Keratinocyte (primary cell): Measurements from ENCODE around the gene NFAM1. TPM values are rescaled to one million over a fixed set of nuclear protein-coding genes. Genes with fewer than 3 reads are reported as not detected.

Experiments used
- DNase-seq: peaks from one replicate; pipeline ENCODE4 v3.0.0-alpha.2; 2011; ENCODE audit warnings: low read depth, missing footprints, low spot score
- FAIRE-seq: peaks from 2 replicates; lab custom pipeline; 2011; peaks lifted over from hg19 to GRCh38; lab: Jason Lieb, UNC
- H2AFZ ChIP-seq: 2 replicates; pipeline ENCODE4 v1.6.0; 2012; ENCODE audit warnings: low read length, control low read depth, inconsistent platforms; ENCODE audit not compliant: control insufficient read depth
- H3K27ac ChIP-seq: 2 replicates; pipeline ENCODE4 v1.5.1; 2011; ENCODE audit warnings: low read length; ENCODE audit not compliant: control insufficient read depth, insufficient read depth
- H3K27me3 ChIP-seq: 3 replicates; pipeline ENCODE4 v1.6.0; 2011; ENCODE audit warnings: low read length; ENCODE audit not compliant: control insufficient read depth, insufficient read depth; ENCODE audit errors: extremely low read depth
- H3K36me3 ChIP-seq, 2 experiments: 2 replicates in 1 of 2; 3 replicates in 1 of 2; pipeline ENCODE4 v1.5.1; 2011; ENCODE audit warnings: low read length in 2 of 2, mild to moderate bottlenecking in 1 of 2; ENCODE audit not compliant: control insufficient read depth in 2 of 2, insufficient read depth in 2 of 2; ENCODE audit errors: extremely low read depth in 1 of 2
- H3K4me1 ChIP-seq: 3 replicates; pipeline ENCODE4 v1.5.1; 2011; ENCODE audit warnings: low read length; ENCODE audit not compliant: control insufficient read depth, insufficient read depth; ENCODE audit errors: extremely low read depth
- H3K4me2 ChIP-seq: 3 replicates; pipeline ENCODE4 v1.6.0; 2011; ENCODE audit warnings: low read depth, low read length; ENCODE audit not compliant: control insufficient read depth, insufficient read depth; ENCODE audit errors: extremely low read depth
- H3K4me3 ChIP-seq, 3 experiments: fragments of 200-600 bp in 1 of 3; sonication (generic) in 1 of 3; 2 replicates in 2 of 3; 3 replicates in 1 of 3; pipeline ENCODE4 v1.5.1; 2011 to 2016; ENCODE audit warnings: low read length in 3 of 3, mild to moderate bottlenecking in 3 of 3, control low read depth in 2 of 3, inconsistent platforms in 1 of 3, low read depth in 1 of 3, mixed read lengths in 1 of 3, mixed run types in 1 of 3, moderate library complexity in 1 of 3; ENCODE audit not compliant: control insufficient read depth in 2 of 3, insufficient read depth in 2 of 3; ENCODE audit errors: extremely low read depth in 1 of 3
- H3K79me2 ChIP-seq: 2 replicates; pipeline ENCODE4 v1.6.0; 2012; ENCODE audit warnings: low read length; ENCODE audit not compliant: control insufficient read depth, insufficient read depth
- H3K9ac ChIP-seq: 3 replicates; pipeline ENCODE4 v1.6.0; 2011; ENCODE audit warnings: low read length; ENCODE audit not compliant: control insufficient read depth, insufficient read depth; ENCODE audit errors: extremely low read depth
- H3K9me1 ChIP-seq: 3 replicates; pipeline ENCODE4 v1.6.0; 2011; ENCODE audit warnings: low read length; ENCODE audit not compliant: control insufficient read depth, insufficient read depth; ENCODE audit errors: extremely low read depth
- H3K9me3 ChIP-seq: 2 replicates; pipeline ENCODE4 v1.5.1; 2012; ENCODE audit warnings: low read depth, low read length; ENCODE audit not compliant: control insufficient read depth
- H4K20me1 ChIP-seq: 3 replicates; pipeline ENCODE4 v1.6.0; 2011; ENCODE audit warnings: low read length; ENCODE audit not compliant: control insufficient read depth, insufficient read depth; ENCODE audit errors: extremely low read depth
- CTCF ChIP-seq, 3 experiments: IDR thresholded peaks in 1 of 3; conservative IDR thresholded peaks in 1 of 3; optimal IDR thresholded peaks in 1 of 3; 2 replicates in 2 of 3; 3 replicates in 1 of 3; pipeline versions ENCODE3 to v1.5.1; 2011; ENCODE audit warnings: low read length in 3 of 3, mild to moderate bottlenecking in 3 of 3, moderate library complexity in 2 of 3, control low read depth in 1 of 3, inconsistent platforms in 1 of 3; ENCODE audit not compliant: insufficient read depth in 2 of 3; ENCODE audit errors: extremely low read depth in 1 of 3
- EZH2 ChIP-seq: IDR thresholded peaks from one replicate; pipeline ENCODE4 v1.6.1; 2012; ENCODE audit warnings: inconsistent platforms, mild to moderate bottlenecking, low read length, moderate library complexity
- dilution Hi-C: fragments of 300-500 bp; cut with MboI; formaldehyde crosslinking; loops from one replicate; pipeline ENCODE4 v1.7.0; 2020; ENCODE audit warnings: low sequenced_read_pairs; ENCODE audit not compliant: extremely low pct_ligation_motif_present
- polyA plus RNA-seq, 5 experiments: library from polyadenylated mRNA; depleted of rRNA in 3 of 5; stranded (reverse) in 3 of 5; stranded (forward) in 1 of 5; unstranded in 1 of 5; fragments of >200 nt; gene quantifications; 1 replicate in 1 of 5; 2 replicates in 3 of 5; 3 replicates in 1 of 5; pipeline versions ENCODE4 v1.2.1 to v1.2.3, GENCODE V29; 2011 to 2012; ENCODE audit warnings: missing spikeins in 2 of 5, low read depth in 1 of 5, low replicate concordance in 1 of 5

The NFAM1 gene
- polyA plus RNA-seq, 1 donor (not counting 4 experiments of a cell fraction or from before 2014, with no cell fraction given): not detected

GRCh38 chr22:42428025-42428424, 4.2 kb downstream of the NFAM1 start:
- Histone ChIP-seq H4K20me1 (no peaks in the 10 kb centered on the region), H3K27ac (no peak overlapping the region), H3K27me3 (peaks cover 33% of the 10 kb centered on the region), H3K4me1 (peaks cover 12% of the 10 kb centered on the region), H3K9me3 (no peaks in the 10 kb centered on the region), H2AFZ (no peak overlapping the region), H3K4me3 (no peak overlapping the region), H3K4me2 (no peak overlapping the region), H3K9me1 (no peaks in the 10 kb centered on the region), H3K9ac (no peak overlapping the region), H3K79me2 (no peaks in the 10 kb centered on the region), H3K36me3 (no peaks in the 10 kb centered on the region)
- no peak for TF ChIP-seq CTCF (optimal IDR thresholded peaks at IDR 0.05 in 1 of 3, IDR thresholded peaks at IDR 0.05 in 1 of 3, conservative IDR thresholded peaks at IDR 0.05 in 1 of 3; ENCODE audit: extremely low read depth in 1 of 3, insufficient read depth in 2 of 3, low read length in 3 of 3)
- no peak for TF ChIP-seq EZH2
- FAIRE-seq: no peak
- DNase-seq: no peak
- dilution Hi-C loops: no loop called here

- no peaks in the 10 kb centered on the region for H3K79me2 ChIP-seq
- H3K4me1 ChIP-seq: peaks cover 12% of the 10 kb centered on the region
- no peaks in the 10 kb centered on the region for H3K36me3 ChIP-seq
- no peaks in the 10 kb centered on the region for H4K20me1 ChIP-seq
- dilution Hi-C loops: no loop called here
- DNase-seq (no peak), FAIRE-seq (no peak)
- H3K9me3 ChIP-seq: no peaks in the 10 kb centered on the region
- H3K4me2 ChIP-seq: no peak overlapping the region
- H2AFZ ChIP-seq: no peak overlapping the region
- TF ChIP-seq CTCF (optimal IDR thresholded peaks at IDR 0.05 in 1 of 3, IDR thresholded peaks at IDR 0.05 in 1 of 3, conservative IDR thresholded peaks at IDR 0.05 in 1 of 3; ENCODE audit: extremely low read depth in 1 of 3, insufficient read depth in 2 of 3, low read length in 3 of 3) (no peak), EZH2 (no peak)
- no peaks in the 10 kb centered on the region for H3K9me1 ChIP-seq
- no peak overlapping the region for H3K27ac ChIP-seq
- H3K4me3 ChIP-seq: no peak overlapping the region
- H3K9ac ChIP-seq: no peak overlapping the region
- peaks cover 24% of the 10 kb centered on the region for H3K27me3 ChIP-seq
These were observed 5.0 kb downstream of the NFAM1 start for GRCh38 chr22:42427167-42427566.
